CD14-positive monocyte (primary cell): ENCODE measurements around the gene BASP1. TPM values are rescaled to one million over a fixed set of nuclear protein-coding genes. Genes with fewer than 3 reads are reported as not detected.

Experiments
- DNase-seq, 3 donors: peaks; one replicate each; pipeline ENCODE4 v3.0.0-alpha.2; 2011 to 2022
- H2AFZ ChIP-seq: 2 replicates; pipeline ENCODE4 v1.6.0; 2012; ENCODE audit warnings: mild to moderate bottlenecking, low read depth, low read length, inconsistent platforms; ENCODE audit not compliant: insufficient read depth, poor library complexity, severe bottlenecking
- H3K27ac ChIP-seq, 2 donors: 1 replicate in 1 of 2; 2 replicates in 1 of 2; pipeline ENCODE4 v1.5.1; 2012 to 2013; ENCODE audit warnings: low read length in 2 of 2, control low read depth in 1 of 2, inconsistent platforms in 1 of 2, low read depth in 1 of 2, mild to moderate bottlenecking in 1 of 2
- H3K27me3 ChIP-seq, 2 donors: one replicate each; pipeline versions ENCODE4 v1.6.0 to v1.6.1; 2011 to 2013; ENCODE audit warnings: low read length in 2 of 2; ENCODE audit not compliant: control insufficient read depth in 2 of 2, insufficient read depth in 2 of 2
- H3K36me3 ChIP-seq, 2 donors: replicated peaks in 1 of 2; 1 replicate in 1 of 2; 2 replicates in 1 of 2; pipeline versions ENCODE4 v1.5.1 to v1.6.1; 2012 to 2013; ENCODE audit warnings: low read length in 2 of 2, control low read depth in 1 of 2, inconsistent platforms in 1 of 2, mild to moderate bottlenecking in 1 of 2; ENCODE audit not compliant: insufficient read depth in 2 of 2, control insufficient read depth in 1 of 2
- H3K4me1 ChIP-seq, 2 donors: 1 replicate in 1 of 2; 2 replicates in 1 of 2; pipeline versions ENCODE4 v1.5.1 to v1.6.1; 2012 to 2013; ENCODE audit warnings: low read length in 2 of 2, control low read depth in 1 of 2, inconsistent platforms in 1 of 2, mild to moderate bottlenecking in 1 of 2, moderate library complexity in 1 of 2; ENCODE audit not compliant: insufficient read depth in 2 of 2, control insufficient read depth in 1 of 2
- H3K4me2 ChIP-seq: replicated peaks from 2 replicates; pipeline ENCODE3; 2012; ENCODE audit warnings: low read length, moderate library complexity, mild to moderate bottlenecking; ENCODE audit not compliant: poor library complexity, severe bottlenecking; ENCODE audit errors: extremely low read depth
- H3K4me3 ChIP-seq, 3 experiments: fragments of 200-600 bp in 1 of 3; sonication (generic) in 1 of 3; replicated peaks in 1 of 3; 1 replicate in 2 of 3; 2 replicates in 1 of 3; pipeline ENCODE4 v1.5.1; 2011 to 2013; ENCODE audit warnings: low read length in 3 of 3, mild to moderate bottlenecking in 3 of 3, control low read depth in 2 of 3, low read depth in 2 of 3, inconsistent platforms in 1 of 3, moderate library complexity in 1 of 3
- H3K79me2 ChIP-seq: 2 replicates; pipeline ENCODE4 v1.6.0; 2012; ENCODE audit warnings: mild to moderate bottlenecking, control low read depth, inconsistent platforms, low read length, moderate library complexity; ENCODE audit not compliant: insufficient read depth
- H3K9ac ChIP-seq: 2 replicates; pipeline ENCODE4 v1.6.0; 2017; ENCODE audit warnings: low read length, mild to moderate bottlenecking; ENCODE audit not compliant: insufficient read depth, poor library complexity, severe bottlenecking
- H3K9me3 ChIP-seq, 2 donors: replicated peaks in 1 of 2; 1 replicate in 1 of 2; 2 replicates in 1 of 2; pipeline versions ENCODE4 v1.5.1 to v1.6.1; 2012 to 2013; ENCODE audit warnings: low read length in 2 of 2, control low read depth in 1 of 2; ENCODE audit not compliant: control insufficient read depth in 1 of 2, insufficient read depth in 1 of 2
- H4K20me1 ChIP-seq: 2 replicates; pipeline ENCODE4 v1.6.0; 2012; ENCODE audit warnings: mild to moderate bottlenecking, low read length, control low read depth, moderate library complexity; ENCODE audit not compliant: insufficient read depth
- H3K27ac Mint-ChIP-seq, 7 donors: one replicate each; pipeline ENCODE4 v1.8.0; 2020; ENCODE audit warnings: mild to moderate bottlenecking in 7 of 7, mixed read lengths in 7 of 7, moderate library complexity in 6 of 7, inconsistent platforms in 2 of 7
- H3K27me3 Mint-ChIP-seq, 3 donors: one replicate each; pipeline ENCODE4 v1.8.0; 2021 to 2022; ENCODE audit warnings: low read depth in 3 of 3, mild to moderate bottlenecking in 3 of 3, mixed read lengths in 3 of 3, moderate library complexity in 3 of 3, inconsistent platforms in 1 of 3
- H3K36me3 Mint-ChIP-seq, 2 donors: one replicate each; pipeline ENCODE4 v1.8.0; 2020; ENCODE audit warnings: mixed read lengths in 2 of 2, inconsistent platforms in 1 of 2, mild to moderate bottlenecking in 1 of 2
- H3K4me1 Mint-ChIP-seq: one replicate; pipeline ENCODE4 v1.8.0; 2020; ENCODE audit warnings: mild to moderate bottlenecking, mixed read lengths
- H3K4me3 Mint-ChIP-seq, 2 donors: one replicate each; pipeline ENCODE4 v1.8.0; 2020; ENCODE audit warnings: mild to moderate bottlenecking in 2 of 2, mixed read lengths in 2 of 2, moderate library complexity in 1 of 2
- H3K9me3 Mint-ChIP-seq, 7 donors: one replicate each; pipeline ENCODE4 v1.8.0; 2020 to 2022; ENCODE audit warnings: mixed read lengths in 7 of 7, mild to moderate bottlenecking in 6 of 7, moderate library complexity in 6 of 7, inconsistent platforms in 2 of 7
- CTCF ChIP-seq: fragments of 200-600 bp; IDR thresholded peaks from one replicate; pipeline ENCODE4 v1.8.0; 2022; ENCODE audit warnings: antibody characterized with exemption, mild to moderate bottlenecking
- WGBS: methylation state at CpG from one replicate; pipeline ENCODE4 v1.1.5; 2013; ENCODE audit warnings: missing lambda C conversion rate; ENCODE audit not compliant: insufficient coverage; 5-methylcytosine and 5-hydroxymethylcytosine counted together
- intact Hi-C, 2 donors: fragments of 100-400 bp; cut with micrococcal nuclease; formaldehyde crosslinking; loops; one replicate each; pipeline versions ENCODE4 v1.15.0 to v1.15.1; 2023
- polyA plus RNA-seq, 3 donors: library from polyadenylated mRNA; depleted of rRNA in 1 of 3; unstranded in 2 of 3; stranded (reverse) in 1 of 3; fragments of 300-500 nt in 2 of 3; fragments of >200 nt in 1 of 3; fragmentation: Illumina TruSeq in 2 of 3; gene quantifications; 1 replicate in 2 of 3; 2 replicates in 1 of 3; pipeline ENCODE4 v1.2.3, GENCODE V29; 2012 to 2021

BASP1 gene
- polyA plus RNA-seq, 3 donors, result 23.7 to 61.6 (median 36.6) TPM

DNA sequence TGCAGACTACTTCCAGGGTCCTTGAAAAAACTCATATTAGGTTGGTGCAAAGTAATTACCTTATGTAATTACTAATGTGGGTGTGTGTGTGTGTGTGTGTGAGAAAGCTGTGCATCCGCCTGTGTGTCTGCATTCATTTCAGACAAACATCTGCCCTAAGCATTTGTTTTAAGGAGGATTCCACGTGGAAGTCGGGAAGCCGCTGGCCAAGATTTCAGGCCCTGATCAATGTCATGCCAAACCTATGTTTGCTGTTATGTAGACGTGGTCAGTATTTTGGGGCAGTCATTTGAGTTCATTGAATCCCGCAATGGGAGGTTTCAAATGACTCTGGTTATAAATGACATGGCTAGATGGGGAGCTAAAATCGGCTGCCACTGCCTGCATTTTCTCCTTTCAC, 33.6 kb upstream of the BASP1 start:
- Histone ChIP-seq H3K4me3 (no peak overlapping the region), H3K79me2 (no peaks in the 10 kb centered on the region), H3K27ac (no peak overlapping the region), H3K36me3 (no peaks in the 10 kb centered on the region), H3K4me2 (no peak overlapping the region), H3K4me1 (no peaks in the 10 kb centered on the region), H3K27me3 (no peaks in the 10 kb centered on the region), H2AFZ (no peak overlapping the region), H3K9me3 (no peaks in the 10 kb centered on the region), H4K20me1 (no peaks in the 10 kb centered on the region), H3K9ac (no peak overlapping the region)
- Mint-ChIP-seq H3K27me3 (peaks cover 1 to 5% (median 2%) of the 10 kb centered on the region in 3 donors), H3K36me3 (no peaks in the 10 kb centered on the region), H3K9me3 (no peaks in the 10 kb centered on the region), H3K27ac (no peak overlapping the region), H3K4me3 (no peak overlapping the region), H3K4me1 (peaks cover 9% of the 10 kb centered on the region)
- no peak for DNase-seq
- intact Hi-C loops, result no loop called here
- TF ChIP-seq CTCF, result no peak
- 97% methylated on average over 5 of the region's 7 CpGs for WGBS

- no peak overlapping the region for H2AFZ ChIP-seq
- no peak overlapping the region for H3K9ac ChIP-seq
- H3K27ac ChIP-seq, result no peak overlapping the region
- Mint-ChIP-seq H3K36me3 (no peaks in the 10 kb centered on the region), H3K4me1 (peaks cover 11% of the 10 kb centered on the region), H3K27me3 (peaks cover 1 to 5% (median 2%) of the 10 kb centered on the region in 3 donors), H3K9me3 (no peaks in the 10 kb centered on the region), H3K4me3 (no peak overlapping the region), H3K27ac (no peak overlapping the region)
- no peaks in the 10 kb centered on the region for H3K27me3 ChIP-seq
- H3K9me3 ChIP-seq, result no peaks in the 10 kb centered on the region
- WGBS, result no CpG with 5 or more reads among the region's 1 CpG
- no peaks in the 10 kb centered on the region for H4K20me1 ChIP-seq
- H3K79me2 ChIP-seq, result no peaks in the 10 kb centered on the region
- no peak overlapping the region for H3K4me3 ChIP-seq
- no peak for TF ChIP-seq CTCF
- intact Hi-C loops, result no loop called here
- no peak for DNase-seq
- no peaks in the 10 kb centered on the region for H3K4me1 ChIP-seq
- no peaks in the 10 kb centered on the region for H3K36me3 ChIP-seq
- no peak overlapping the region for H3K4me2 ChIP-seq
Measured at GRCh38 chr5:17184588-17184987, 32.8 kb upstream of the BASP1 start.
